ENCODE data around the gene SEC14L5. TPM values are rescaled to one million over a fixed set of nuclear protein-coding genes. Genes with fewer than 3 reads are reported as not detected.

Gene SEC14L5
- total RNA-seq, result 1.5 TPM
- polyA plus RNA-seq, result not detected

GRCh38 chr16:4957720-4958509 lies at the start of gene SEC14L5:
TSS of gene SEC14L5 (plus strand) at chr16:4958330. CDS start at chr16:4959324, 994 bp downstream.
- Mint-ChIP-seq H3K4me1 (peaks cover 0 to 26% (median 13%) of the 10 kb centered on the region in 4 donors), H3K27me3 (peaks cover 55% of the 10 kb centered on the region), H3K27ac (peak within 1 kb of the TSS in 1 of 3 donors; percentile 7), H3K9me3 (peaks cover 0 to 3% (median 0%) of the 10 kb centered on the region in 7 donors), H3K4me3 (peak within 1 kb of the TSS; percentile 59 to 90 (median 84)), H3K36me3 (no peaks in the 10 kb centered on the region)
- Histone ChIP-seq H3K27me3 (ENCODE audit: control insufficient read depth, insufficient read depth, low read length) (peaks cover 5% of the 10 kb centered on the region), H3K9me3 (ENCODE audit: control insufficient read depth in 2 of 2, low read length in 2 of 2) (no peaks in the 10 kb centered on the region), H3K36me3 (ENCODE audit: control insufficient read depth, insufficient read depth, low read length) (no peaks in the 10 kb centered on the region), H3K4me1 (ENCODE audit: control insufficient read depth, insufficient read depth, low read length, poor library complexity, severe bottlenecking) (peaks cover 17% of the 10 kb centered on the region), H3K4me3 (ENCODE audit: low read depth, low read length) (no peak within 1 kb of the TSS), H3K27ac (ENCODE audit: insufficient read depth, low read length, poor library complexity, severe bottlenecking) (no peak within 1 kb of the TSS)
- peak; percentile 79 to 92 (median 79) for DNase-seq
- peak; percentile 89 to 90 for ATAC-seq (ENCODE audit: low read depth in 2 of 2)

GRCh38 chr16:4908854-4909401 lies 49.2 kb upstream of the SEC14L5 start:
- Mint-ChIP-seq H3K27me3 (peaks cover 17% of the 10 kb centered on the region), H3K27ac (no peak overlapping the region), H3K4me1 (no peaks in the 10 kb centered on the region), H3K36me3 (no peaks in the 10 kb centered on the region), H3K4me3 (no peak overlapping the region), H3K9me3 (no peaks in the 10 kb centered on the region)
- Histone ChIP-seq H3K27ac (ENCODE audit: insufficient read depth, low read length, poor library complexity, severe bottlenecking) (no peak overlapping the region), H3K36me3 (ENCODE audit: control insufficient read depth, insufficient read depth, low read length) (no peaks in the 10 kb centered on the region), H3K27me3 (ENCODE audit: control insufficient read depth, insufficient read depth, low read length) (no peaks in the 10 kb centered on the region), H3K9me3 (ENCODE audit: control insufficient read depth in 2 of 2, low read length in 2 of 2) (no peaks in the 10 kb centered on the region), H3K4me3 (ENCODE audit: low read depth, low read length) (no peak overlapping the region), H3K4me1 (ENCODE audit: control insufficient read depth, insufficient read depth, low read length, poor library complexity, severe bottlenecking) (no peaks in the 10 kb centered on the region)
- no peak for DNase-seq
- ATAC-seq (ENCODE audit: low read depth in 2 of 2), result no peak

GRCh38 chr16:4909825-4910224 lies 48.3 kb upstream of the SEC14L5 start:
- Mint-ChIP-seq H3K9me3 (no peaks in the 10 kb centered on the region), H3K4me1 (no peaks in the 10 kb centered on the region), H3K36me3 (no peaks in the 10 kb centered on the region), H3K4me3 (no peak overlapping the region), H3K27me3 (peaks cover 10% of the 10 kb centered on the region), H3K27ac (no peak overlapping the region)
- Histone ChIP-seq H3K27ac (ENCODE audit: insufficient read depth, low read length, poor library complexity, severe bottlenecking) (no peak overlapping the region), H3K9me3 (ENCODE audit: control insufficient read depth in 2 of 2, low read length in 2 of 2) (no peaks in the 10 kb centered on the region), H3K36me3 (ENCODE audit: control insufficient read depth, insufficient read depth, low read length) (no peaks in the 10 kb centered on the region), H3K4me3 (ENCODE audit: low read depth, low read length) (no peak overlapping the region), H3K27me3 (ENCODE audit: control insufficient read depth, insufficient read depth, low read length) (no peaks in the 10 kb centered on the region), H3K4me1 (ENCODE audit: control insufficient read depth, insufficient read depth, low read length, poor library complexity, severe bottlenecking) (no peaks in the 10 kb centered on the region)
- DNase-seq, result no peak
- no peak for ATAC-seq (ENCODE audit: low read depth in 2 of 2)

- H3K27me3 Mint-ChIP-seq, result no peaks in the 10 kb centered on the region
- no peak overlapping the region for H3K27ac Mint-ChIP-seq
- no peak overlapping the region for H3K4me3 ChIP-seq (ENCODE audit: low read depth, low read length)
- H3K4me1 ChIP-seq (ENCODE audit: control insufficient read depth, insufficient read depth, low read length, poor library complexity, severe bottlenecking), result no peaks in the 10 kb centered on the region
- no peaks in the 10 kb centered on the region for H3K9me3 ChIP-seq (ENCODE audit: control insufficient read depth in 2 of 2, low read length in 2 of 2)
- no peak for ATAC-seq (ENCODE audit: low read depth in 2 of 2)
- H3K36me3 ChIP-seq (ENCODE audit: control insufficient read depth, insufficient read depth, low read length), result no peaks in the 10 kb centered on the region
- no peaks in the 10 kb centered on the region for H3K9me3 Mint-ChIP-seq
- H3K36me3 Mint-ChIP-seq, result no peaks in the 10 kb centered on the region
- no peak overlapping the region for H3K4me3 Mint-ChIP-seq
- H3K4me1 Mint-ChIP-seq, result no peaks in the 10 kb centered on the region
- no peaks in the 10 kb centered on the region for H3K27me3 ChIP-seq (ENCODE audit: control insufficient read depth, insufficient read depth, low read length)
- H3K27ac ChIP-seq (ENCODE audit: insufficient read depth, low read length, poor library complexity, severe bottlenecking), result no peak overlapping the region
- DNase-seq, result no peak
Observed at GRCh38 chr16:4910828-4911227, 47.3 kb upstream of the SEC14L5 start.

GRCh38 chr16:4911970-4912386 lies 46.2 kb upstream of the SEC14L5 start:
- Mint-ChIP-seq H3K4me3 (no peak overlapping the region), H3K9me3 (no peaks in the 10 kb centered on the region), H3K36me3 (no peaks in the 10 kb centered on the region), H3K4me1 (no peaks in the 10 kb centered on the region), H3K27me3 (no peaks in the 10 kb centered on the region), H3K27ac (no peak overlapping the region)
- H3K4me1 ChIP-seq (ENCODE audit: control insufficient read depth, insufficient read depth, low read length, poor library complexity, severe bottlenecking), result no peaks in the 10 kb centered on the region
- no peak overlapping the region for H3K4me3 ChIP-seq (ENCODE audit: low read depth, low read length)
- no peaks in the 10 kb centered on the region for H3K36me3 ChIP-seq (ENCODE audit: control insufficient read depth, insufficient read depth, low read length)
- ATAC-seq (ENCODE audit: low read depth in 2 of 2) (no peak), DNase-seq (no peak)
- H3K9me3 ChIP-seq (ENCODE audit: control insufficient read depth in 2 of 2, low read length in 2 of 2), result no peaks in the 10 kb centered on the region
- no peaks in the 10 kb centered on the region for H3K27me3 ChIP-seq (ENCODE audit: control insufficient read depth, insufficient read depth, low read length)
- H3K27ac ChIP-seq (ENCODE audit: insufficient read depth, low read length, poor library complexity, severe bottlenecking), result no peak overlapping the region

- no peak overlapping the region for H3K27ac ChIP-seq (ENCODE audit: insufficient read depth, low read length, poor library complexity, severe bottlenecking)
- no peaks in the 10 kb centered on the region for H3K4me1 Mint-ChIP-seq
- peak overlapping the region in 1 of 4 donors; percentile 61 for H3K4me3 Mint-ChIP-seq
Observed at GRCh38 chr16:4913130-4913773, 44.9 kb upstream of the SEC14L5 start.

GRCh38 chr16:4913774-4914525 lies 44.2 kb upstream of the SEC14L5 start:
- H3K27me3 ChIP-seq (ENCODE audit: control insufficient read depth, insufficient read depth, low read length), result no peaks in the 10 kb centered on the region
- Mint-ChIP-seq H3K27ac (no peak overlapping the region), H3K9me3 (no peaks in the 10 kb centered on the region), H3K27me3 (no peaks in the 10 kb centered on the region), H3K36me3 (no peaks in the 10 kb centered on the region), H3K4me3 (no peak overlapping the region), H3K4me1 (no peaks in the 10 kb centered on the region)
- H3K27ac ChIP-seq (ENCODE audit: insufficient read depth, low read length, poor library complexity, severe bottlenecking), result no peak overlapping the region
- H3K4me3 ChIP-seq (ENCODE audit: low read depth, low read length), result no peak overlapping the region
- H3K4me1 ChIP-seq (ENCODE audit: control insufficient read depth, insufficient read depth, low read length, poor library complexity, severe bottlenecking), result no peaks in the 10 kb centered on the region
- no peaks in the 10 kb centered on the region for H3K9me3 ChIP-seq (ENCODE audit: control insufficient read depth in 2 of 2, low read length in 2 of 2)
- ATAC-seq (ENCODE audit: low read depth in 2 of 2) (no peak), DNase-seq (no peak)
- no peaks in the 10 kb centered on the region for H3K36me3 ChIP-seq (ENCODE audit: control insufficient read depth, insufficient read depth, low read length)

More at GRCh38 chr16:4913130-4913773, 44.9 kb upstream of the SEC14L5 start:
- Mint-ChIP-seq H3K36me3 (no peaks in the 10 kb centered on the region), H3K27ac (no peak overlapping the region), H3K9me3 (no peaks in the 10 kb centered on the region), H3K27me3 (no peaks in the 10 kb centered on the region)
- DNase-seq, result no peak
- no peaks in the 10 kb centered on the region for H3K27me3 ChIP-seq (ENCODE audit: control insufficient read depth, insufficient read depth, low read length)
- H3K4me1 ChIP-seq (ENCODE audit: control insufficient read depth, insufficient read depth, low read length, poor library complexity, severe bottlenecking), result no peaks in the 10 kb centered on the region
- H3K4me3 ChIP-seq (ENCODE audit: low read depth, low read length), result no peak overlapping the region
- H3K36me3 ChIP-seq (ENCODE audit: control insufficient read depth, insufficient read depth, low read length), result no peaks in the 10 kb centered on the region
- no peaks in the 10 kb centered on the region for H3K9me3 ChIP-seq (ENCODE audit: control insufficient read depth in 2 of 2, low read length in 2 of 2)
- ATAC-seq (ENCODE audit: low read depth in 2 of 2), result no peak
